HG03175 (cell line): ENCODE data around the gene TMEM53.
A peak's percentile ranks its signal among the peaks of the same experiment; 100 is the strongest.

Source experiments
- ATAC-seq: cut with Tn5 transposase; IDR thresholded peaks from one replicate; pipeline ENCODE4 v1.9.1; 2021; ENCODE audit warnings: mild to moderate bottlenecking, moderate library complexity; ENCODE audit not compliant: unreplicated experiment

TMEM53 gene

DNA sequence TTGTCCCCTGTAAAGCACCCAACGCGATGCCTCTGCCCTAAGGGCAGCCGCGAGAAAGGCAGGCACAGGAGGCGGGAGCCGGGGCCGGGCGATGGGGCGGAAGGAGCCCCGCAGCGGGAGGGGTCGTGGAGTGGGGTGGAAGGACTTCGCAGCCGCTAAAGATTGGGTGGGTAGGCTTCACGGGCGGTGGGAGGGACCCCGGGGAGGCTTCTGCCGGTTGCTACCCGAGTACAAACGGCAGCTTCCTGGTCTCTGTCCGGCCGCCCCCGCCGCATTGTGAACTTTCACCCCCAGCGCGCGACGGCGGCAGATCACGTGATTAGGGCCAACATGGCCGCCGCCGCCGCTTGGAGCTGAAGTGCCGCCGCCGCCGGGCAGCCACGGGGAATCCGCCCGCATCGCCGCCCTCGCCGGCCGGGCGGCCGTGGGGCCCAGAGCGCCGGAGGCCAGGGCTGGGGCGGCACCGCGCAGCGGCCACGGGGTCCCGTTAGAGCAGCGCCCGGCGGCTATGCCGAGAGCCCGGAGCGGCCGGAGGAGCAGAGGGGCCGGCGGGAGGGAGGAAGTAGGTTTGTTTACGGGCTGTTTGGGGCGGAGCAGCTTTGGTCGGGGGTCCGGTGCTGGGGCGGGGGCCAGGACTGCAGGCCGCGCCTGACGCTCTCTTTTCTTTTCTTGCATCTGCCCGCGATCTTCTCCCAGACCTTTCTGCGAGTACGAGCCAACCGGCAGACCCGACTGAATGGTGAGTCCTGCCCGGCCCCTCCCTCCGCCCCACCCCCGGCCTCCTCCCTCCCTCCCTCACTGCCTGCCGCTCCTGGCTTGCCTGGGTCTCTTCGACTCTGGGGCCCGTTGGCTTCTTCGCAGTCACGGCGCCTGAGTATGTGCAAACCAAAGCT lies 42.4 kb downstream of the TMEM53 start:
- peak; percentile 66 for ATAC-seq

DNA sequence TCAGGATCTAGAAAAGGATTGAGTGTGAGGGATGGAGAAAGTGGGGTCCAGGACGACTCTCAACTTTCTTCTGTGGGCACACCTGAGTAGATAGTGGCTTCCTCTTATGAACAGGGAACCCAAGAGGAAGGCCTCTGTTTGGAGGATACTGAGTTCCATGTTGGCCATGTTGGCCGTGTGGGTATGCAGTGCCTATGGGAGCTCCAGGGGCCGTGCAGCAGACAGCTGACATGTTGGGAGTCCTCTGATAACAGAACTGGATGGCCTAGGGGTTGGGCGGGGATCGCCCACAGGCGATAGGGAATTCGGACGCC lies 43.0 kb downstream of the TMEM53 start:
- peak; percentile 17 for ATAC-seq

DNA sequence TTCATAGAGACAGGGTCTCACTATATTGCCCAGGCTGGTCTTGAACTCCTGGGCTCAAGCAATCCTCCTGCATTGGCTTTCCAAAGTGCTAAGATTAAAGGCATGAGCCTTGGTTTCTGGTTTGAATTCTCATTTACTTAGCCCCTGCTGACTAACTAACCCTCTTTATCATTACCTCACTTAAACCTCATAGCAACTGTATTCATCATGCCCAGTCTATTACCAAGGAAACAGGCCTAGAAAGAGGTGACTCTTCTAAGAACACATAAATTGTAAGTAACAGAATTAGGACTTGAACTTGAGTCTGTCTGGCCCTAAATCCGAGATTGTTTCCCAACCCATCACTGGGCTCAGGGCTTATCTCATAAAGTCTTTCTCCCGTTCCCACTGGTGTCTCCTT lies 44.2 kb downstream of the TMEM53 start:
- no peak for ATAC-seq

DNA sequence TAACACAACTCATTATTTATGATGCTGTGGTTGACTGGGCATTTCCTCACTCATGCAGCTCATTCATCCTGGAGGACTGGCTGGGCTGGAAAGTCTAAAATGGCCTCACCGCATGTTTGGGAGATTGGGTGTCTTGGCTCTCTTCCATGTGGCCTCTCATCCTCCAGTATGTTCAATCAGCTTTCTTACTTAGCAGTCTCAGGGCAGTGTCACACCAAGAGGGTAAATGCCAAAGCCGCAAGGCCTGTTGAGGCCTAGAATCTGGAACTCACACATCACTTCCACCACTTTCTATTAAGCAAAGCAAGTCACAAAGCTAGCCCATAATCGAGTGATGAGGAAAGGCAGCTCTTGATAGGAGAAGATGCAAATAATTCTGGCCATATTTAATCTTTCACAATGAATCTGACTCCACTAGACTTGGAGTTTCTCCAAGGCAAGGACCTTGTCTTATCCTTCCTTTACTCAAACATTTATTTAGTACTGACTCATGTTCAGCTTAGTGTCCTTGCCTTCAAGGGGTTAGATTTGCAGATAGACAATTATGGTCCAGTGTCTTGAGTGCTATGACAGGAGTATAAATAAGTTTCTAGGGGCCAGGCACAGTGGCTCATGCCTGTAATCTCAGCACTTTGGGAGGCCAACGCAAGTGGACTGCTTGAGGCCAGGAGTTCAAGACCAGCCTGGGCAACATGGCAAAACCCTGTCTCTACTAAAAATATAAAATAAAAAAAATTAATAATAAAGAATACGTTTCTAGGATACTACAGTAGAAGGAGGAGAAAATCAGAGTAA lies 45.1 kb downstream of the TMEM53 start:
- no peak for ATAC-seq

DNA sequence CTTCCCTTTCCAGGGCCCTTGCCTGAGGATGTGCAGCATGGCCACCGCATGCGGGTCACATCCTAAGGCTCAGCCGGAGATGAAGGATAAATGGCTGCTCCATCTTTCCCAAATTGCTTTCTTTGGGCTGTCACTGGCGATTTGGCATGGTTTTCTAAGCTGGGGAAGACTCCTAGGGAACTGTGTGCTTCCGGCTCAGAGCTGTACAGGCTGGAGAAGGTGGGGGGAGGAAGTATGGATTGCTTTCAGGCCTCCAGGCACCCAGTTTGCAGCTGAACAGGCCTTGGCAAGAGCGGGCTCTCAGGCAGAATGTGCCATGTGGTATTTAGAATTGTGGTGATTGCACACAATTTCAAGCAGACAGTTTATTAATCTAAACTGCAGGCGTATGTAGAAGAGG lies 48.9 kb downstream of the TMEM53 start:
- no peak for ATAC-seq

DNA sequence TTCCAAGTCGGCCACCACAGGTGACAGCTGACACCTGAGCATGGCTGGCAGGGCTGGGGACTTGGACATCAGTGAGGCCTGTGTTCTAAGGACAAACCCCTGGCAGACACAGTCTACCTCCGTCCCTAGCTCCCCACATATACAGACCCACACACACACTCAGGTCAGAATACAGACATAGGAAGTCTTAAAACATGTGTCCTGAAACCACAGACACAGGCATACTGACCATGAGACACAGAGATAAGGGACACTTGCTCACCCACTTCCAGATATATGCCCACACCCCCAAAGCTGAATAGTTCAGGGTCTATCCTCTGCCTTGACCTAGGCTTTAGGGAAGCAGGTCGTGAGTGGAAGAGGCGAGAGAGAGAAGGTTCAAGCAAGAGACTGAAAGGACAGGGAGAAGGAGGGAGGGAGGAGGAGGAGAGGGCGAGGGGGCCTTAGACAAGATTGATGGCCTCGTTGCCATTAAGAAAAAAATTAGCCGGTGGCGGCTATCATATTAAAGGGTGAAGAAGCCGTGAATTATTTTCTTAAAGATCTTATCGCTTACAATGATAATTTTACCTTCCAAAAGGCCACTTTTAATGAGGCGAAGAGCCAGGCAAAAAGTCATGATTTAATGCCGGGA lies 49.9 kb downstream of the TMEM53 start:
- ATAC-seq: no peak

DNA sequence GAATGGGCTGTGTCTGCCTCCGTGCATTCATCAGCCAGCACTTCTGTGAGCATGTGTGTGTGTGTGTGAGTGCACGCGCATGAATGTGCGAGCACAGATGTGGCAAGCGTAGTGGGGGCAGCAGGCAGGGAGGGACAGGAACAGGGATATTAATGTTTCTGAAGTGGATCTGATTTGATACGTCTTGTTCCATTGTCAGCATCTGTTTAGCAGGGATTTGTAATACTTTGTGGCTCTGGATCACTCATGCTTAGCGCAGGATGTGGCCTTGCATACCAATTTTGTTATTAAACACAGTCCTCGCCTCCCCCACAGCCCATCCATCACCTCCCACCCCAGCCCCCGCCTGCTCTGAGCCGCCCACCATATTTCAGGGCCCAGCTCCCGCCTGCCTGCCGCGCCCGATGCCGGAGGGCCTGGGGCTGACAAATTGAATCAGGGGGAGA lies 52.4 kb downstream of the TMEM53 start:
- no peak for ATAC-seq

DNA sequence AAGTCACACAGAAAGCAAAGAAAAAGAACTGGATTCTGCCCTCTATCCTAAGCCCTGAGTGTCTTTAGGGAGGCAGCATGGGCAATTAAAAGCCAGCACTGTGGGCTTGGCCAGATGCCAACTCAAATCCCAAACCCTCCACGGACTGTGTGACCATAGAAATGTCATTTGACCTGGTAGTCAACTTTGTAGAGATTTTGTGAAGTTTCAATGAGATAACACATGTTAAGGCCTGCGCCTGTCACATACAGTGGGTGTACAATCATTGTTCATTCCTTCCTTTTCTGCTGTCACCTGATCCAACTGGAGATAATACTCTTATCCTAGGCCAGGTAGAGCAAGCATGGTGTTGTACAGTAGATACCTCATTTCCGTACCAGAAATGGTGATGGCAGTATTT lies 54.2 kb downstream of the TMEM53 start:
- ATAC-seq: no peak

DNA sequence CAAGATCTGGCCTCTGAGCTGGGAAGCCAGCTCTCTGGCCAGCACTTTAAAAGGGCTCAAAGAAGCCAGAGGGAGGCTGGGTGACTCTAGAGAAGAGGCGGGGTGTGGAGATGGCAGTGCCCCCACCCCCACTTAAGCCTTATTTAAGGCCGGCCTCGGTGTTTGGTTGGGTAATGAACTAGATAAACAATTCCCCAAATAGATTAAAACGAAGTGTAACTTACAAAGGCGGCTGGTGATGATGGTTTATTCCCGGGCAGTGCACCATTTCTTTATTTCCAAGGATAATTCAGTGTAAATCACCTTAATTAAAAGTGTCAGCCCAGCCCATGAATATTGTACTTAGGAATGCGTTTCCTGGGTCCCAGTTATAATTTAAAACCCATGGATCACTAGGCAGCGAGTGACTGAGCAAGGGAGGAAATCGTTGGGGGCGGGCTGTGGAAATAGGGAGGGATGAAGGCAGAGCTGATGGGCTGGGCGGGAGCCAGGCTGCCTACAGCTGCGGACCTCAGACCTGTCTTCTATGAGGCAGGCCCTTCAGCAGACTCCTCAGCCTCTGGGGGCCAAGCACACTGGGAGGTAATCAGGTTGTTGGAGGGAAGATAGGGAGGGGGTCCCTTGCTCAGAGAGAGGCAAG lies 54.9 kb downstream of the TMEM53 start:
- ATAC-seq: no peak

DNA sequence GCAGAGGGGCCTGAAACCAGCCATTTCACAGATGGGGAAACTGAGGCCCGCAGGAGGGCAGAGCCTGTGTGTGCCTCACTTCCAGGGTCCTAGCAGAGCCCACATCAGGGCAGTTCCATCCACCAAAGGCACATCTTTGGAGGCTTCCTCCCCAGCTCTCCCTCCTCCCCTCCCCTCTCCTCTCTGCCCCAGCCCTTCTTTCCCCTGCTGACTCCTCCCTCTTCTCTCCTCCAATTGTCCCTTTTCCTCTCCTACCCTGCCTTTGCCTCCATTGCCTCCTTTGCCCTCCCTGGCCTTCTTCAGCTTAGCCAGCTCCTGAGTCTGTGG lies 56.6 kb downstream of the TMEM53 start:
- no peak for ATAC-seq

DNA sequence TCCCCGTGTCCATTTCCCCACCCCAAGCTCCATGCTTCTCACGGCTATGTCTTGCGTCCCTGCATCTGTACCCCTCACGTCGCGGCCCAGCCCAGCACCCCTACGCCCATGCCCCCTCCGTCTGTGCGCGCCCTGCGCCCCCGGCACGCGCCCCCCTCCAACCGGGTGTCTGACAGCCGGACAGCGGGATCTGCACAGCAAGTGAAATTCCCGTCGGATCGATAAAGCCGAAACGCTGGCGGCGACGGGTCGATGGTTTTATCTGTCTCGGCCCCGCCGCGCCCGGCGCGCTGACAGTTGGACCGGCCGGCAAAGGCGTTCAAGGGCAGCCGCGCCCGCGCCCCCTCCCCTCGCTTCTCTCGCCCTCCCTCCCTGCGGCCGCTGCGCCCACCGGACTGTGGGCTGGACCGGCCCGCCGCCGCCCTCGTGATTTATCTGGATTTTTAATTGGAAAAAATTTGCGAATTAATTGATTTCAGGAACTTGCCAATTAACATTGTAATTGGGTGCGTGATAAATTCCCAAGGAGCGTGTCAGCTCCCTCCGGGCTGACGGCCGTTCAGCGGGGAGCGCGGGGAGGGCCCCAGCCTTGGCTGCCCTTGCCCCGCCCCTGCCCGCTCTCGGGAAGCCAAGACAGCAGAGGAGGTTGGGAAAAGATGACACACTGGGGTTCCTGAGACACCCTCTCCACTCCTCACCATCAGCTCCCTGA lies 57.1 kb downstream of the TMEM53 start:
- ATAC-seq: no peak

DNA sequence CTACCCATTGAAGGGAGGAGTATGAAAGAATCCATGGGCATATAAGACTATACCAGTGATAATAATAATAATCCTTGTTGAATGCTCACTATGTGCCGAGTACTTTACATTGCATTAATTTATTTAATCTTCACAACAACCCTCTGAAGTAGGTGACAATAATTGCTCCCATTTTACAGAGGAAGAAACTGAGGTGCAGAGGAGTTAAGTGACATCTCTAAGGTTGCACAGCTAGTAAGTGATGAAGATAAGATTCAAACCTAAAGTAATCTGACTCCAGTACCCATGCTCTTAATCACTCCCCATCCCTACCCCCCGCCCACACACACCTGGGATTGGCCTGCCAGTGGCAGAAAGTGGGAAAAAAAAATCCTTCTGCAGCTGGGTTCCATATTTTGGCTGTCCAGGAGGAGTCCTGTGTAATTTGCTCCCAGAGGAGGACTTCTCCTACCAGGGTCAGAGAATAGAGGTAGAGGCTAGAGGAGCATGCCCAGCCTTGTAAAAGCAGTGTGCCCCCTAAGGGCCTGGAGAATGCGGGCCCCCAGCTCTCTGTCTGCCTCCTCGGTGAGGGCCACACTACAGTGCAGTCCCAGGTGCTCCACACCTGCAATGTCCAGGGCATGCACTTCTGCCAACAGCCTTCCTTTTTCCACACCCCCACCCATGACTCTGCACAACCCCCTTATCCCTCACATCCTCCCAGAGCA lies 57.8 kb downstream of the TMEM53 start:
- no peak for ATAC-seq

DNA sequence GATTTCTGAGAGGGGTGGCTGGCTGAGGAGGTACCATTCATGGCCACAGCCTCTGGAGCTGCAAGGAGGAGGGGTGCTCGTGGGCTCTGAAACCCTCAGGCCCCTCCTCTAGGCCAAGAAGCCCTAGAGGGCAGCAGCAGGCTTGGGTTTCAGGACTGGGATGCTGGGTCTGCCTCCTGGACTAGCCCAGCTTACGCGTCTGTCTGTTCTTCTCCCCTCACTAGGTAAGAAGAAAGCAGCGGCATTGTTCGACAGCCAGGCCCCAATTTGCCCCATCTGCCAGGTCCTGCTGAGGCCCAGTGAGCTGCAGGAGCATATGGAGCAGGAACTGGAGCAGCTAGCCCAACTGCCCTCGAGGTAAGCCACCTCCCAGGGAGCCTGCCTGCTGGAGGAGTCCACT lies 60.3 kb downstream of the TMEM53 start:
- no peak for ATAC-seq

DNA sequence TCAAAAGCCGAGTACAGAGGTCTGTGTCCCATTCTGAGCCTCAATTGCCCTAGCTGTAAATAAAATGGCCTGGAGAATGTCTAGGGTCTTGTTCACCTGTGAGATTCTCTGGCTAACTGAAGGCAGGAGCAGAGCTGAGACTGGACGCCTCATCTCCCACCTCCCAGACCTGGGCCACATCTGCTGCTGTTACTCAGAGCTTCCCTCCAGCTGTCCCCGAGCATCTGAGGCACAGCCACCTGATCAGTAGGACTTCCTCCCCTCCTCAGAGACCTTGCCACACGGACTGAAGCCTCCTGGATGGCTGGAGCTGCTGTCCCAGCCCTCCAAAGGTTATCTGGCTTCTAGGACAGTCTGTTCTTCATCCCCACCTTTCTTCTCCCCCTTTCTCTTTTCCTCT lies 62.4 kb downstream of the TMEM53 start:
- ATAC-seq: no peak

DNA sequence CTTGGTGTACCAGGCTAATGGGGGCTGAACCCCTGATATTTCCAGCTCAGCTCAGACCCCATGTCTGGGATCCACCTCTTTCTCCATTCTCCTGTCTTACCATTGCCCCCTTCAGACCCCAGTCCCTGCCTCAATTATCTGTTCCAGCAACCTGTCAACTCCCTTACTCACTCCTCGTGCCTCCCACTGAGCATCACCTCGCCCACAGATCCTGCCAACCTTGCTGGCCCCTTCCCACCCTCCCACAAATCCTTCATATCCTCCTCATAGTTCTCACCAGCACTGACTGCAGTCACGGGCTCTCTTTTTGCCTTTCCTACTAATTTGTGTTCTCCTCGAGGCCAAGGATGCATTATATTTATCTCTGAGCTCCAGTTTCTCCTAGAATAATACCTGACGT lies 62.9 kb downstream of the TMEM53 start:
- no peak for ATAC-seq

DNA sequence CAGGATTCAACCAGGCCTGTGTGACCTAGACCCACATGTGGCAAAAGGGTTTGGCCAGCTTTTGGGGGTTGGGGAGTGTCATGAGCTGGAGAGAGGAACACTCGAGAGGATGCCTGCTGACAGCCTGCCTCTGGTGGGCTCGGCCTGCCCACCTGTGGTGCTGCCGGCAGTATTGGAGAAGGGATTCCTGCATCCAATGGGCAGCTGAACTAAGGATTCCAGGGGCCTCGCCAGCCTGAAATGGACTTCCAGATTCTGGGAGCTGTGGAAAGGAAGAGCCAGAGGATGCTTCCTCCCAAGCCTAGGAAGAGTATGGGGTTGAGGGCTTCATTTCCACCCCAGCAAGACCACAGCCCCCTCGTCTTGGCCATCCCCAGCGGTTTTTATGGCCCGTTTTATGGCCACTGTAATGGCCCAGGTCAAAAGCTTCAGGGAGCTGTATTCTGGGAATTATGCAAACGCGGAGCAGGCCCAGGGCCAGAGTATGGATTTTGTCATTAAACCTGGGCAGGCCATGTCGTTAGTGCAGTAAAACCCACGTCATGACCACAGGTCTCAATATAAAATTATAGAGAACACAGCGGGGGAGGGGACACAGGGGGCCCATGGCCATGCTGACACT lies 63.6 kb downstream of the TMEM53 start:
- no peak for ATAC-seq

DNA sequence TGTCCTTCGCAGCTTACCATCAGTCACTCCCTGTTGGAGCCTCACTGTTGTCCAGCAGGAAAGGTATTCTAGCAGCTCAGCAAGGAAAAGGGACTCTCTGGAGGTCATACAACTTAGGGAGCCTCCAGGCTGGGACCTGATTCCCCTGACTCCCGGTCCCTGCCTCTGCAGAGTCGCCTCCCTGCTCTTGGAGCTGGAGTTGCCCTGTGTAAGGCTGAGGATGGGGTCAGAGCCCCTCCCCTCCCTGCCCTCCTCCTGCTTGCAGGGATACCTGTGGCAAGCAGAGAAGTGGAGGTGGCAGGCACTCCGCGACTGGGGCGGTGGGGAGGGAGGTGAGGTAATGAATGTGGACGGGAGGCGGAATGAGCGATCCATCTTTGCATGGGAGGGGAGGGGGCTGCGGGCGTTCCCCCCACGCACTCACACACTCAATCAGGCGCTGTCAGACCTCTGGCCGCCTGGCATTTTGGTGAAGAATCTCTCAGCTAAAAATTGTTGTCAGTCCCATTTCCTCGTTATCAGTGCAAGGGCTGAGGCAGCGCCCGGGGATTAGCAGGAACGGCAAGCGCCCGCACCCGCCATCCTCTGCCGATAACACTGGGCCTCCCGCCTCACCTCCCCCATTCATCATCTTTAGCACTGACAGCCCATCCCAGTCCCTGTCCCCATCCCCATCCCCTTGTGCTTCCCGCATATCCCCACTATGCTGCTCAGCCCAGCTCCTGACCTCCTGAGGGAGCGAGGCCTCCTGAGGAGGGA lies 64.3 kb downstream of the TMEM53 start:
- ATAC-seq: no peak

DNA sequence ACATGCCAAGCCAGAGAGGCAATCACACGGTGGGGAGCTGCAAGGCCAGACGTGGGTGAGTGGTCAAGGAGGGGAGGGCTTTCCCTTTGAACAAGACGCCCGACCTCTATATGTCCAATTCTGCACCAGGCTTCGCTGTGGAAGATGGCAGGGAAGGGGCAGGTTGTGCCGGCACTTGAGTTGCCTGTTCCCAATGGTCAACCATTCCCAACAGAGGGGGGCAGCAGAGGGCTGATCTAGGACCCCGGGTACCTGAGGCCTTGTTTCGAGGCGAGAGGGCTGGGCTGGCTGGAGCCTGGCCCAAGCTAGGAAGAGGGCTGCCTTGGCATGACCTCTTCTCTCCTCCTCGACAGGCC lies 64.9 kb downstream of the TMEM53 start:
- ATAC-seq: no peak

DNA sequence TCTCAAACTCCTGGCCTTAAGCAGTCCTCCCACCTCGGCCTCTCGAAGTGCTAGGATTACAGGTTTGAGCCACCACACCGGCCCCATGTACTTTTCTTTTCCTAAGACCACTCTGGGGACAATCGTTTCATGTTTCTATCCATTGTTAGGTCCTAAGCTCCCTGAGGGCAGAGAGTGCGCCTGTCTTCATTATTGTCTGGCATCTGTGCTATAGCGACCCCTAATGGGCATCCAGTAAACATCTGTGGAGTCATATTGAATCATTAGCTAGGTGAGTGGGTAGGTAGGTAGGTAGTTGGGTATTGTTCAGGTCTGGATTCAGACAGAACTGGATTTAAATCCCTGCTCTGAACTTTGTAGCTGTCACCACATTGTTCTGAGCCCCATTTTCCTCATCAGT lies 66.1 kb downstream of the TMEM53 start:
- no peak for ATAC-seq
